Tibial nerve (tissue), 4 donors: ENCODE measurements around the gene C16orf96. TPM values are rescaled to one million over a fixed set of nuclear protein-coding genes. Genes with fewer than 3 reads are reported as not detected.

ENCODE experiments used
- DNase-seq, 2 donors: peaks; one replicate each; pipeline ENCODE4 v3.0.0-alpha.2; 2019; ENCODE audit warnings: low spot score in 2 of 2
- H3K27ac ChIP-seq, 4 donors: fragments of 200-600 bp; sonication (generic) in 3 of 4; one replicate each; pipeline ENCODE4 v1.5.1; 2017 to 2019; ENCODE audit warnings: mild to moderate bottlenecking in 1 of 4
- H3K27me3 ChIP-seq, 2 donors: fragments of 200-600 bp; sonication (generic) in 1 of 2; one replicate each; pipeline versions ENCODE4 v1.5.1 to v1.6.0; 2017 to 2019
- H3K36me3 ChIP-seq, 3 donors: fragments of 200-600 bp; sonication (generic); one replicate each; pipeline ENCODE4 v1.5.1; 2018 to 2019
- H3K4me1 ChIP-seq, 4 donors: fragments of 200-600 bp; sonication (generic) in 3 of 4; one replicate each; pipeline ENCODE4 v1.5.1; 2017 to 2019
- H3K4me3 ChIP-seq, 4 donors: fragments of 200-600 bp; sonication (generic) in 3 of 4; one replicate each; pipeline ENCODE4 v1.5.1; 2017 to 2019; ENCODE audit warnings: mild to moderate bottlenecking in 1 of 4, moderate library complexity in 1 of 4
- H3K9me3 ChIP-seq, 4 donors: fragments of 200-600 bp; sonication (generic) in 3 of 4; one replicate each; pipeline ENCODE4 v1.5.1; 2017 to 2019
- EP300 ChIP-seq, 2 donors: sonication (generic); formaldehyde crosslinking; IDR thresholded peaks; one replicate each; pipeline ENCODE4 v1.6.1; 2017; ENCODE audit warnings: antibody characterized with exemption in 2 of 2, mild to moderate bottlenecking in 1 of 2
- POLR2A ChIP-seq, 2 donors: fragments of 450-650 bp; IDR thresholded peaks; one replicate each; pipeline ENCODE4 v1.6.1; 2017; ENCODE audit warnings: antibody characterized with exemption in 2 of 2, mild to moderate bottlenecking in 2 of 2, moderate library complexity in 2 of 2
- WGBS, 2 donors: methylation state at CpG; one replicate each; pipeline ENCODE4 v1.1.5; 2018; 5-methylcytosine and 5-hydroxymethylcytosine counted together
- total RNA-seq, 4 donors: library from RNA; depleted of rRNA; stranded (reverse); fragments of >200 nt; gene quantifications; one replicate each; pipeline ENCODE4 v1.1.0, GENCODE V29; 2016
- TF ChIP-seq, protein P1 (sequence below), 5 experiments: fragments of 200-600 bp in 3 of 5; fragments of 450-650 bp in 2 of 5; sonication (generic) in 3 of 5; IDR thresholded peaks; one replicate each; pipeline ENCODE4 v1.5.1; 2016 to 2019; ENCODE audit warnings: antibody characterized with exemption in 5 of 5, mild to moderate bottlenecking in 3 of 5, moderate library complexity in 2 of 5

The C16orf96 gene
- total RNA-seq, 4 donors from 2014 or later: 0.20 to 0.21 TPM; not detected in 2

DNA sequence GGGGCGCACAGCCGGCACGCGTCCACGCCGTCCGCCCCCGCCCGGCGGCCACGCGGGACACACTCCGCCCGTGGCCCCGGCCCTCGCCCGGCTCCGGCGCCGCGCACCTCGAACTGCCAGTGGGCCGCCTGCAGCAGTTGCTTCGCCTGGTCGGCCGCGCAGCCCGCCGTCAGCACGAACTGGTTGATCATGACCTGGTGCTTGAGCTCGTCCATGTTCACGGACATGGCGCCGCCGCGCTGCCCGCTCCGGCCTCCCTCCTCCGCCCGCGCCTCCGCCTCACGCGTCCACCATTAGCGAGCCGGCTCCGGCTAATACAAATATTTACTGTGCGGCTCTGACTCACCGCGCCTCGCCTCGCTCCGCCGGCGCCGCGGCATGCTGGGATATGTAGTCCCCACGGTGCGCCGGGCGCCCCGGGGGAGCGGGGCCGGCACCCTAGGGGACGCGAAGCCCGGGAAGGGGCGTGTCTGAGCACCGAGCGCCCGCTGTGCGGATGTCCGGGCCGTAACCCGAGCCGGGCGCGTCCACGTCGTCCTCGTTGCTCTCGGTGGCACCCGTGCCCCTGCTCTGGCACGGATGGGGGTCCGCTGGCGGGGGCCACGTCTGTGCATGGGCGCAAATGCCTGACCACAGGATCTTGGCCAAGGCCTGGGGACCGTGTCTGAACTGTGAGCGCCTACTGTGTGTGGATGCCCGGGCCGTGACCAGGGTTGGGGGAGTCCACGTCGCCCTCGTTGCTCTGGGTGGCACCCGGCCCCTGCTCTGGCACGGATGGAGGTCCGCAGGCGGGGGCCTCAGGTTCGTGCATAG, 58.6 kb downstream of the C16orf96 start, which contains the start of gene UBALD1:
TSS of gene UBALD1 (minus strand) at position 318 of the 813 bp plus-strand sequence. CDS start at position 227, 91 bp downstream.
- peak; percentile 71 to 75 for DNase-seq
- H3K4me1 ChIP-seq: peaks cover 0 to 72% (median 33%) of the 10 kb centered on the region in 4 donors
- peak; percentile 72 to 98 for TF ChIP-seq EP300 (IDR thresholded peaks at IDR 0.05)
- TF ChIP-seq, protein P1, sequence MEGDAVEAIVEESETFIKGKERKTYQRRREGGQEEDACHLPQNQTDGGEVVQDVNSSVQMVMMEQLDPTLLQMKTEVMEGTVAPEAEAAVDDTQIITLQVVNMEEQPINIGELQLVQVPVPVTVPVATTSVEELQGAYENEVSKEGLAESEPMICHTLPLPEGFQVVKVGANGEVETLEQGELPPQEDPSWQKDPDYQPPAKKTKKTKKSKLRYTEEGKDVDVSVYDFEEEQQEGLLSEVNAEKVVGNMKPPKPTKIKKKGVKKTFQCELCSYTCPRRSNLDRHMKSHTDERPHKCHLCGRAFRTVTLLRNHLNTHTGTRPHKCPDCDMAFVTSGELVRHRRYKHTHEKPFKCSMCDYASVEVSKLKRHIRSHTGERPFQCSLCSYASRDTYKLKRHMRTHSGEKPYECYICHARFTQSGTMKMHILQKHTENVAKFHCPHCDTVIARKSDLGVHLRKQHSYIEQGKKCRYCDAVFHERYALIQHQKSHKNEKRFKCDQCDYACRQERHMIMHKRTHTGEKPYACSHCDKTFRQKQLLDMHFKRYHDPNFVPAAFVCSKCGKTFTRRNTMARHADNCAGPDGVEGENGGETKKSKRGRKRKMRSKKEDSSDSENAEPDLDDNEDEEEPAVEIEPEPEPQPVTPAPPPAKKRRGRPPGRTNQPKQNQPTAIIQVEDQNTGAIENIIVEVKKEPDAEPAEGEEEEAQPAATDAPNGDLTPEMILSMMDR (IDR thresholded peaks at IDR 0.05): peak in 1 of 5 experiments; percentile 37
- TF ChIP-seq POLR2A (IDR thresholded peaks at IDR 0.05): peak; percentile 79 to 92
- H3K27me3 ChIP-seq: no peaks in the 10 kb centered on the region
- peak within 1 kb of the TSS; percentile 92 to 100 (median 97) for H3K27ac ChIP-seq
- 1 to 15% methylated on average over 38 to 42 of the region's 100 CpGs for WGBS, 2 donors
- no peaks in the 10 kb centered on the region for H3K9me3 ChIP-seq
- H3K36me3 ChIP-seq: peaks cover 0 to 6% (median 0%) of the 10 kb centered on the region in 3 donors
- peak within 1 kb of the TSS; percentile 60 to 98 (median 90) for H3K4me3 ChIP-seq

DNA sequence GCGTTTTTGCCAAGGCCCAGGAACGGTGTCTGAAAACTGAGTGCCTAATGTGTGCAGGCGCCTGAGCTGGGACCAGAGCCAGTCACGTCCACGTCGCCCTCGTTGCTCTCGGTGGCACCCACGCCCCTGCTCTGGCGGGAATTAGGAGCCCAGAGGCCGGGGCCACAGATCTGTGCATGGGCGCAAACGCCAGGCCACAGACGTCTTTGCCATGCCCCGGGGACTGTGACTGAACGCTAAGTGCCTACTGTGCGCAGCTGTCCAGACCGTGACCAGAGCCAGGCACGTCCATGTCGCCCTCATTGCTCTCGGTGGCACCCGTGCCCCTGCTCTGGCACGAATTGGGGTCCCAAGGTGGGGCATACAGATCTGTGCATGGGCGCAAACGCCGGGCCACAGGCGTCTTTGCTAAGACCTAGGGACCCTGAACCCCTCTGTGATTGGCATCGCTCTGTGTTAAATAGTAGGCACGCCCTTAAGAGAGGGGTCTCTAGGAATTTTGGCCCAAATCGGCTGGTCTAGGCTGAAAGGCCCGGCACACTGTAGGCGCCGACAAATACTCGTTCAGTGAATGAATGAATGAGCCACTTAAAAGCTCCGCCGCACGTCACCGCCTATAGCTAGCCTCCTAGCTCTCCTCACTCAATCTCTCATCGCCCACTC, 59.4 kb downstream of the C16orf96 start:
- no peaks in the 10 kb centered on the region for H3K27me3 ChIP-seq
- TF ChIP-seq, protein P1 (IDR thresholded peaks at IDR 0.05): no peak
- no peak for TF ChIP-seq EP300 (IDR thresholded peaks at IDR 0.05)
- no peak for TF ChIP-seq POLR2A (IDR thresholded peaks at IDR 0.05)
- peak in 1 of 2 donors; percentile 20 for DNase-seq
- WGBS, 2 donors: 78 to 81% methylated on average over 27 to 36 of the region's 39 CpGs
- peak overlapping the region; percentile 60 to 98 (median 90) for H3K4me3 ChIP-seq
- H3K9me3 ChIP-seq: no peaks in the 10 kb centered on the region
- H3K36me3 ChIP-seq: no peaks in the 10 kb centered on the region
- H3K27ac ChIP-seq: peak overlapping the region; percentile 92 to 100 (median 97)
- peaks cover 0 to 69% (median 33%) of the 10 kb centered on the region in 4 donors for H3K4me1 ChIP-seq

- no peaks in the 10 kb centered on the region for H3K27me3 ChIP-seq
- no peaks in the 10 kb centered on the region for H3K36me3 ChIP-seq
- TF ChIP-seq EP300 (IDR thresholded peaks at IDR 0.05) (peak; percentile 84 to 95), POLR2A (IDR thresholded peaks at IDR 0.05) (peak; percentile 29 to 76)
- TF ChIP-seq, protein P1 (IDR thresholded peaks at IDR 0.05): peak; percentile 24 to 50 (median 35)
- DNase-seq: peak; percentile 100
- H3K4me1 ChIP-seq: peaks cover 0 to 62% (median 33%) of the 10 kb centered on the region in 4 donors
- WGBS, 2 donors: 0 to 1% methylated on average over 32 to 44 of the region's 57 CpGs
- peak overlapping the region; percentile 45 to 98 (median 72) for H3K4me3 ChIP-seq
- H3K27ac ChIP-seq: peak overlapping the region; percentile 92 to 100 (median 97)
- H3K9me3 ChIP-seq: no peaks in the 10 kb centered on the region
Observed at GRCh38 chr16:4616047-4616811, 60.1 kb downstream of the C16orf96 start.

DNA sequence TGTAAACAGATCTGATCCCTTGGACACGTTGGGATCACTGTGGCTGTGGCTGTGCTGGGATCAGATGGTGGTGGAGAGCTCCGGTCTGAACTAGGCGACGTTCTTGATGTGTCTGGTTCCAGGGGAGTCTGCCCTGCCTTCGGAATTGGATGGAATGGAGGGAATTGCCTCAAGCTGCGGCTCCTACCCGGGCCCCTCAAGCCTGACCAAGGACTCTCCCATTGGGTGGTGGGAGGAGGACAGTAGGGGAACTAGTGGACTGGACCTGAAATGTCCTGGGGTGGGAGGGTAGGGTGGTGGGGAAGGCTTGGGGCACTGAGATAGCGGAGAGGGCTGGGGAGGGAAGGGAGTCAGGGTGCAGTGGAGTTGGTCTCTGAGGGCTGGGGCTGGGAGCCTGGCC, 61.7 kb downstream of the C16orf96 start:
- Histone ChIP-seq H3K36me3 (no peaks in the 10 kb centered on the region), H3K4me1 (peaks cover 0 to 45% (median 28%) of the 10 kb centered on the region in 4 donors), H3K9me3 (no peaks in the 10 kb centered on the region), H3K4me3 (no peak overlapping the region), H3K27me3 (no peaks in the 10 kb centered on the region), H3K27ac (peak overlapping the region in 2 of 4 donors; percentile 94 to 100)
- TF ChIP-seq, protein P1 (IDR thresholded peaks at IDR 0.05): no peak
- TF ChIP-seq POLR2A (IDR thresholded peaks at IDR 0.05) (no peak), EP300 (IDR thresholded peaks at IDR 0.05) (no peak)
- 73 to 86% methylated on average over 8 of the region's 8 CpGs for WGBS, 2 donors
- DNase-seq: no peak
